Pancreas (tissue), 10 donors: Measurements from ENCODE around the gene C2orf42. TPM values are rescaled to one million over a fixed set of nuclear protein-coding genes. Genes with fewer than 3 reads are reported as not detected.
A peak's percentile ranks its signal among the peaks of the same experiment; 100 is the strongest.
"Not testable (repeated sequence)": the region's sequence is repeated elsewhere in the genome, so short reads cannot be mapped to it uniquely, and the experiment has no call there.

Experiments
- ATAC-seq, 4 donors: fragments of 200-7000 bp; cut with Tn5 transposase; one replicate each; pipeline versions ENCODE4 v1.8.0 to v1.9.1; 2020; ENCODE audit warnings: mild to moderate bottlenecking in 4 of 4, moderate library complexity in 4 of 4
- DNase-seq, 6 donors: peaks; one replicate each; pipeline ENCODE4 v3.0.0-alpha.2; 2020
- FAIRE-seq: peaks from 2 replicates; lab custom pipeline; 2012; peaks lifted over from hg19 to GRCh38; lab: Jason Lieb, UNC
- H3K27ac ChIP-seq, 4 donors: fragments of 200-600 bp; sonication (generic); 1 replicate in 3 of 4; 2 replicates in 1 of 4; pipeline versions ENCODE4 v1.5.0 to v1.8.0; 2020
- H3K27me3 ChIP-seq, 4 donors: fragments of 200-600 bp; one replicate each; pipeline ENCODE4 v1.8.0; 2021
- H3K36me3 ChIP-seq, 3 donors: fragments of 200-600 bp; sonication (generic) in 1 of 3; one replicate each; pipeline versions ENCODE4 v1.5.0 to v1.8.0; 2020 to 2021
- H3K4me1 ChIP-seq, 3 donors: fragments of 200-600 bp; one replicate each; pipeline ENCODE4 v1.8.0; 2021
- H3K4me3 ChIP-seq, 4 donors: fragments of 200-600 bp; sonication (generic) in 2 of 4; one replicate each; pipeline versions ENCODE4 v1.5.0 to v1.8.0; 2020 to 2021
- H3K9me3 ChIP-seq, 4 donors: fragments of 200-600 bp; one replicate each; pipeline ENCODE4 v1.8.0; 2021
- CTCF ChIP-seq, 4 donors: fragments of 200-600 bp; sonication (generic) in 3 of 4; IDR thresholded peaks; one replicate each; pipeline versions ENCODE4 v1.5.0 to v1.8.0; 2021; ENCODE audit warnings: antibody characterized with exemption in 4 of 4
- WGBS, 2 donors: extraction: QIAGEN DNeasy Blood & Tissue Kit; methylation state at CpG; one replicate each; pipeline ENCODE4 v1.1.7; 2013; 5-methylcytosine and 5-hydroxymethylcytosine counted together
- intact Hi-C, 3 donors: fragments of 100-400 bp; cut with DNase I; formaldehyde crosslinking; loops; one replicate each; pipeline versions ENCODE4 v1.11.1 to v1.14.2; 2022
- polyA plus RNA-seq, 2 donors: library from polyadenylated mRNA; stranded (reverse); fragments of 200-250 nt; gene quantifications; one replicate each; pipeline ENCODE4 v1.2.3, GENCODE V29; 2013
- total RNA-seq, 6 donors: library from RNA; stranded (reverse); fragmentation: NEBNext Ultra II Directional in 4 of 6; extraction: Animal tissue kit (Norgen Biotek cat#: 25700) in 4 of 6; gene quantifications; one replicate each; pipeline versions ENCODE4 v1.2.1 to v1.2.4, GENCODE V29; 2021 to 2023
- donor health status: healthy with polysubstance abuse.
- donor health status: DM: no; HTN: no; CAD: no; lungs with moderate emphysema.
- donor health status: DM: no; HTN: no; CAD: no.
- donor health status: control.
- donor health status: control.
- donor health status: Bipolar disorder and iron deficiency.
- donor health status: DM: yes; HTN: yes; CAD: no.
- donor health status: DM: no; HTN: no; CAD: no.
- donor health status: DM: no; HTN: no; CAD: no.
- donor health status: DM: yes; HTN: yes; CAD: no.

Gene C2orf42
- total and polyA plus RNA-seq, 8 donors = 4.5 to 12.5 (median 7.2) TPM

GRCh38 chr2:70181363-70181956 is 9.4 kb downstream of the C2orf42 start:
- no peak for FAIRE-seq
- ATAC-seq = no peak
- Histone ChIP-seq H3K27me3 (no peaks in the 10 kb centered on the region), H3K9me3 (no peaks in the 10 kb centered on the region), H3K36me3 (peaks cover 0 to 14% (median 0%) of the 10 kb centered on the region in 3 donors), H3K4me1 (no peaks in the 10 kb centered on the region), H3K27ac (no peak overlapping the region), H3K4me3 (no peak overlapping the region)
- TF ChIP-seq CTCF (IDR thresholded peaks at IDR 0.05) = no peak
- 84 to 88% methylated on average over 16 of the region's 16 CpGs for WGBS, 2 donors
- DNase-seq = no peak
- intact Hi-C loops = no loop called here

GRCh38 chr2:70173520-70173919 is 17.3 kb downstream of the C2orf42 start:
- Histone ChIP-seq H3K4me1 (no peaks in the 10 kb centered on the region), H3K9me3 (no peaks in the 10 kb centered on the region), H3K36me3 (peaks cover 0 to 40% (median 6%) of the 10 kb centered on the region in 3 donors), H3K27ac (no peak overlapping the region), H3K4me3 (no peak overlapping the region), H3K27me3 (no peaks in the 10 kb centered on the region)
- intact Hi-C loops = no loop called here
- DNase-seq (no peak), ATAC-seq (no peak), FAIRE-seq (no peak)
- no peak for TF ChIP-seq CTCF (IDR thresholded peaks at IDR 0.05)
- 95 to 96% methylated on average over 8 of the region's 8 CpGs for WGBS, 2 donors

GRCh38 chr2:70169654-70170245 is 21.1 kb downstream of the C2orf42 start:
- H3K27ac ChIP-seq, ATAC-seq, FAIRE-seq, intact Hi-C loops, DNase-seq, H3K9me3 ChIP-seq, H3K27me3 ChIP-seq, H3K4me1 ChIP-seq, H3K4me3 ChIP-seq: not testable (repeated sequence)
- 95 to 97% methylated on average over 11 of the region's 11 CpGs for WGBS, 2 donors
- peaks cover 0 to 27% (median 0%) of the 10 kb centered on the region in 3 donors for H3K36me3 ChIP-seq

GRCh38 chr2:70161069-70161534 is 29.7 kb downstream of the C2orf42 start:
- FAIRE-seq = no peak
- DNase-seq = no peak
- intact Hi-C loops = no loop called here
- no peak for TF ChIP-seq CTCF (IDR thresholded peaks at IDR 0.05)
- 49 to 51% methylated on average over 2 of the region's 2 CpGs for WGBS, 2 donors
- no peaks in the 10 kb centered on the region for H3K9me3 ChIP-seq
- H3K27ac ChIP-seq = no peak overlapping the region
- ATAC-seq = peak in 1 of 4 donors; percentile 40
- no peaks in the 10 kb centered on the region for H3K4me1 ChIP-seq
- H3K27me3 ChIP-seq = no peaks in the 10 kb centered on the region
- H3K36me3 ChIP-seq = peaks cover 0 to 11% (median 3%) of the 10 kb centered on the region in 3 donors
- no peak overlapping the region for H3K4me3 ChIP-seq

- ATAC-seq (no peak), FAIRE-seq (no peak), DNase-seq (no peak)
- no peaks in the 10 kb centered on the region for H3K27me3 ChIP-seq
- intact Hi-C loops = no loop called here
- WGBS, 2 donors = 84 to 90% methylated on average over 6 of the region's 6 CpGs
- H3K36me3 ChIP-seq = peaks cover 0 to 7% (median 3%) of the 10 kb centered on the region in 3 donors
- TF ChIP-seq CTCF (IDR thresholded peaks at IDR 0.05) = no peak
- no peak overlapping the region for H3K27ac ChIP-seq
- H3K4me3 ChIP-seq = no peak overlapping the region
- no peaks in the 10 kb centered on the region for H3K9me3 ChIP-seq
- H3K4me1 ChIP-seq = no peaks in the 10 kb centered on the region
These were observed 30.3 kb downstream of the C2orf42 start for GRCh38 chr2:70160545-70160944.

GRCh38 chr2:70149130-70149686 is 41.6 kb downstream of the C2orf42 start:
- peaks cover 0 to 10% (median 0%) of the 10 kb centered on the region in 3 donors for H3K36me3 ChIP-seq
- not testable (repeated sequence) for ATAC-seq, H3K4me1 ChIP-seq, H3K27me3 ChIP-seq, H3K27ac ChIP-seq, H3K9me3 ChIP-seq, FAIRE-seq, H3K4me3 ChIP-seq, DNase-seq
- 86 to 88% methylated on average over 19 of the region's 19 CpGs for WGBS, 2 donors
- intact Hi-C loops = loop anchor here in 2 of 3 donors (5.0 to 10.0 kb wide), 2 partner anchors 234 to 237 kb away; partner anchors contain the start of gene MXD1 (in 1 of the 2)

- H3K27ac ChIP-seq, H3K4me3 ChIP-seq, H3K27me3 ChIP-seq, ATAC-seq, H3K9me3 ChIP-seq, H3K4me1 ChIP-seq, FAIRE-seq: not testable (repeated sequence)
- intact Hi-C loops = loop anchor here in 2 of 3 donors (5.0 to 10.0 kb wide), 2 partner anchors 233 to 236 kb away; partner anchors contain the start of gene MXD1 (in 1 of the 2)
- peaks cover 0 to 10% (median 0%) of the 10 kb centered on the region in 3 donors for H3K36me3 ChIP-seq
- peak in 1 of 6 donors; percentile 58 for DNase-seq
- WGBS, 2 donors = 93 to 94% methylated on average over 19 to 23 of the region's 25 CpGs
These were observed 42.5 kb downstream of the C2orf42 start for GRCh38 chr2:70148211-70148760.
